DMS53 treated with DMSO at 0.1 percent for 48 hours (cell line): ENCODE measurements around the gene CHRFAM7A.
"Not testable (repeated sequence)": the region's sequence is repeated elsewhere in the genome, so short reads cannot be mapped to it uniquely, and the experiment has no call there.

Experiments
- DNase-seq: peaks from one replicate; lab custom pipeline; 2025; ENCODE audit not compliant: unreplicated experiment; lab: John Stamatoyannopoulos, UW

CHRFAM7A gene

DNA sequence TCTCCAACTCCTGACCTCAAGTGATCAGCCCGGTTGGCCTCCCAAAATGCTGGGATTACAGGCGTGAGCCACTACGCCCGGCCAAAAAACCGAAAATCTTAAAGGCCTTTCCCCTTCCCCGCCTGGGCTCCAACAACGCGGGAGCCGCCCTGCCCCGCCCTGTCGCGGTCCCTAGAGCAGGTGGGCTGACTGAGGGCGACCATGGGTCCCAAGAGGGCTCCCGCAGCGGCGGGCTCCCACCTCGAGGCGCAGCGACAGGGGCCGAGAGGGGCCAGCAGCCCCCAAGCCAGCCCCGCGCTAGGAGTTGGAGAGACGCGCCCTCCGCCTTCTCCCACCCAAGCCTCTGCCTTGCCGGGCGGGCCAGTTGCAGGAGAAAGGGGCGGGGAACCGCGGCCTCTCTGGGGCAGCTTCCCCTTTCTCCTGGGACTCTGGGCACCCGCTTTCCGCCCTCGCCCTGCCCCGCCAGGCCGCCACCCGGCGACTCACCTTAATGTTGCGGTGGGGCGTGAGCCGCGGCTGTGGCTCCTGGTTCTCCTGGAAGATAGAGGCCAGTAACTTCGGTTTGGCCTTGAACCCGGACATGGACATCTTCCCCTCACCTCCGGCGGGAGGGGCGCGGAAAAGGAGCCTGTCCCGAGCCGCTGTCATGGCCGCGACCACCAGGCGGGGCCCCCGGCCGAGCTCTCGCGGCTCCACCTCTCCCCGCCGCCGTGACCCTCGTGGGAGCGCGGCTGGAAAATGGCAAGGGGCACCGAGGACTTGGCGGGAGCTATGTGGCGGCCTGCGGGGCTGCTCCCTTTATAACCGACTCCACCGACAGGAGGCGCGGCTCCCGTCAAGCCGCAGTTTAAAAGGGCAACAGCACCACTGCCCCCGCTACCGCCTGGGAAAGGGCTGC is at the start of gene CHRFAM7A:
Gene CHRFAM7A (minus strand): TSS at position 775 of the 898 bp plus-strand sequence. CDS start 10,189 bp downstream, outside the sequence.
- DNase-seq: not testable (repeated sequence)

DNA sequence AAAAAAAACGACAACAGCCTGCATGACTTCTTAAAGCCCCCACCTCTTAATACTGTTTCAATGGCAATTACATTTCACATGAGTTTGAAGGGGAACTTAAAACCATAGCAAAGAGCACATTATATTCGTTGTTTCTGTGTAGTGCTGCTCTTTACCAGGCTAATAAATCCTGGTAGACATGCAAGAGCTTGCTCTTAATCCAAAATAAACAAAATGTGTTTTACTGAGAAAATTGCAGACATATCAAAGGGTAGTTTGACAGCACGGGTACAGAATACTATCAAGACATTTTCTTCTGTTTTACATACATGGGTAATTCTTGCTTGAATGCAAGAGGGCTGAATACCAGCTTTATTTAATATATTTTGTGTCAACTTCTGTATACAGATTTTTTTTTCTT is 45.0 kb upstream of the CHRFAM7A start:
- DNase-seq: not testable (repeated sequence)

DNA sequence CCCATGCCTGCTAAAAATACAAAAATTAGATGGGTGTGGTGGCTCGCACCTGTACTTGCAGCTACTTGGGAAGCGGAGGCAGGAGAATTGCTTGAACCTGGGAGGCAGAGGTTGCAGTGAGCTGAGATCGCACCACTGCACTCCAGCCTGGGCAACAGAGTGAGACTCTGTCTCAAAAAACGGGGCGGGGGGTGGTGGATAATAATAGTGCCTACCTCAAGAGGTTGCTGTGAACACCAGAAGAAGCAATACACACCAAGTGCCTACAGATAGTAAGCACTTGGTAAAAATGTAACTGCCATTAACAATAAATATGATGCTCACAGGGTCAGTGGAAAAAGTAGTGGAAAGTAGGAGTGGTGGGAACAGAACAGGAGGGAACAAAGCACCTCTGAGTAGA is 42.5 kb upstream of the CHRFAM7A start:
- not testable (repeated sequence) for DNase-seq

DNA sequence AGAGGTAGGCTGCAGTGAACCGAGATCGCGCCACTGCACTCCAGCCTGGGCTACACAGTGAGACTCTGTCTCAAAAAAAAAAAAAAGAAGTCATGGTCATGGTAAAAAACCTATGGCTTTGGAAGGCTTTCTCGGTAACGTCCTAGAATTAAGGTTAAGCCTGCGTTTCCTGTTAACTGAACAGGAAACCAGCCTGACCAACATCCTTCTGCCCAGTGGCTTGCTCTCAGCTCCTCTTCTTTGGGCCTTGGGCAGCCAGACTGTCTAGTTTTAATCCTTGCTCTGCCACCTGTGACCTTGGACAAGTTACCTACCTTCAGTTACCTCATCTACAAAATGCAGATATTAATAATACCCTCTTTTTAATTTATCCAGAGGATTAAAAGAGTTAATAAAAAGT is 27.4 kb upstream of the CHRFAM7A start:
- not testable (repeated sequence) for DNase-seq

DNA sequence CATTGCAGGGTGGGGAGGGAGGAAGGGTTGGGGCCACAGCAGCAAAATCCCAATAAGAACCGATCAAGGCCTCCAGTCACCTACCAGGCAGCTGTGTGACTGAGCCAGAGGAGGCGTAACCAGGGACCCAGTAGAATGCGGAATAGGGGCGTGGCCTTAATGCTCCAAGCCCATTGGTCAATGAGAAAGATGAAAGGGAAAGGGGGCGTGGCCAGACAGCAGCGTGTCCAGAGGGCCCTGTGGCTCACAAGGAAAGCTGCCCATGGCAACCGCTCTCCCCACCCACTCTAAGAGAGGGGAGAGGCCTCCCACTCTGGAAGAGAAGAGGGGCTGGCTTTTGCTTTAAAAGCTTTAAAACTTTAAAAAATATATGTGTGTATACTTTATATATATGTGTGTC is 20.8 kb upstream of the CHRFAM7A start, which contains the start of gene GOLGA8R:
Gene GOLGA8R (minus strand): TSS at position 101 of the 400 bp plus-strand sequence. CDS start 98 bp downstream, at position 3.
- DNase-seq: not testable (repeated sequence)

DNA sequence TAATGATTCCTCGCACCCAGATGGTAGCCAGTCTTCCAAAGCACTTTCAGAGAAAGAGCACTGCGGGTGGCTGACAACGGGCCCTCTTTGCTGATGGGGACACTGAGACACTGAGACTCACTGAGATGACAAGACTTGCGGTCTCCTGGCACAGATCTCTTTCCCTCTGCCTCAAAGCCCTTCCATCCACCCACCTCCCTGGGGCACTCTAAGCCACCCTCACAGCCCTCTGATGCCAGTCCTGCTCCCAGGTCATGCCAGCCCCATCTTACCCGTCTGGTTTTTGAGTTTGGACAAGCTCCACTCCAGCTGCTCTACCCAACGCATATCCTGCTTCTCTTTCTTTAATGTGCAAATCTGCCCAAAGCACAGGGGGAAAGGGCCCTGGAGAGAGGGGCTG is 14.3 kb upstream of the CHRFAM7A start:
- not testable (repeated sequence) for DNase-seq

DNA sequence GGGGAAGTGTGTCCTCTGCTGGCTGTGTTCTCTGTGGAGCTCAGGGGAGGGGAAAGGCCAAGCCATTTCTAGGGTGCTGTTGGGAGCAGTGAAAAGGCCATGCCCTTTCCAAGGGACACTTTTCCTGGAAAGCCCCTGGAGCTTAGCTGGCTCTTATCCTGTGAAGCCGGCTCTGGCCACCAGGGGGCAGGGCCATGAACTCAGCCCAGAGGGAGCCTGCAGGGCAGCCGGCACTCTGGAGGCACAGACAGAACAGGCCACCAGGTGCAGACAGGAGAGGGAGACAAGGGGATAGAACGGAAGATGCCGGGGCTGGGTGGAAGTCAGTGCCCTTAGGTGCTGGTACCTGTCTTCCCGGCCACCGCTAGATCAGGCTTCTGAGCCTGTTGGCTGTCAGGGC is 5.6 kb upstream of the CHRFAM7A start:
- DNase-seq: not testable (repeated sequence)

DNA sequence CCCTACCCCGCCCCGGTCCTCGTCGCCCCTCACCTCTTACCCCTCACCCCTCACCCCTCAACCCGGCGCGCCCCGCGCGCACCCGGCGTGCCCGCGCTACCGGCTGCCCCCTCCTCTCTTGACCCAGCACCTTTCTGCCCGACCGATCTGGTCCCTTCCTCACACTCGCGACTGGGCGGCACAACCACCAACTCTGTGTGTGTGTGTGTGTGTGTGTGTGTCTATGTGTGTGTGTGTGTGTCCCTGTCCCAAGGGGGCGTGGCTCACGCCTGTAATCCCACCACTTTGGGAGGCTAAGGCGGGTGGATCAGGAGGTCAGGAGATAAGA is 288 bp upstream of the CHRFAM7A start:
- not testable (repeated sequence) for DNase-seq

DNA sequence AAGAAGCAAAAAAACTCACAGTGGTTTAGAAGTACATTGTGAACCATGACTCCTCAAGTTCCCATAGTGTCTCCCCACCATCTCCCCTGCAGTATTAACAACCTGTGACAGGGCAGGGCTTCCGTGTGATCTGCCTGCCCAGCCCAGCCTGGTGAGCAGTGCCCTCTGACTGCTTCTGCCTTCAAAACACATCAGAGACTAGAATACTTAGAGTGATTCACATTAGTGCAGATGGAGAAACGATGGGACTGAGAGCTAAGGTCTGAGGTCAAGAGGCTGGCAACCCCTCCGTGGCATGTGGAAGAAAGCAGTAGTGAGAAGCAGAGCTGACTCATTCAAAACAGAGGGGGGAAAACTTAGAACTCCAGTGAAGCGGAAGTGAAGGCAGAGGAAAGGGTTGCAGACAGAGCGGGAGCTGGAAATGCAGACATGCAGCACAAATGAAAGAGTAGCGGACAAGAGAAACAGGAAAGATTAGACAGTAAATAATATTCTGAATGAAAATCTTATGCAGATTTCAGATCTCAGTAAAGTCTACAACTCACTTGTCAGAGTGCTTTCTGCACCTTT is 6.9 kb downstream of the CHRFAM7A start:
- not testable (repeated sequence) for DNase-seq

DNA sequence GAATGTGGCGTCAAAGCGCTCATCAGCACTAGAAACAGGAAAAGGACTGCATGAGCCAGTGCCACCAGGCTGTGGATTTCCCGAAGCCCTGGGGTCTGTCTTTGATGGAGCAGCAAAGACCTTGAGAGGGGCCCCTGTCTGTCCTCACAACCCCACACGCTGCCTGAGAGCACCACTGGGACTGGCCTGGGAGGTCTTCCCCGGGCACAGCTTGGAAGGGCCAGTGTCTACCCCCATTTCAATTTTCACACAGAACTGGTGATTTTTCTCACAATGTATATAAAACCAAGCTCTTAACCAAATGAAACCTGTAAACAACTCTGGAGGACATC is 16.3 kb downstream of the CHRFAM7A start:
- DNase-seq: not testable (repeated sequence)

DNA sequence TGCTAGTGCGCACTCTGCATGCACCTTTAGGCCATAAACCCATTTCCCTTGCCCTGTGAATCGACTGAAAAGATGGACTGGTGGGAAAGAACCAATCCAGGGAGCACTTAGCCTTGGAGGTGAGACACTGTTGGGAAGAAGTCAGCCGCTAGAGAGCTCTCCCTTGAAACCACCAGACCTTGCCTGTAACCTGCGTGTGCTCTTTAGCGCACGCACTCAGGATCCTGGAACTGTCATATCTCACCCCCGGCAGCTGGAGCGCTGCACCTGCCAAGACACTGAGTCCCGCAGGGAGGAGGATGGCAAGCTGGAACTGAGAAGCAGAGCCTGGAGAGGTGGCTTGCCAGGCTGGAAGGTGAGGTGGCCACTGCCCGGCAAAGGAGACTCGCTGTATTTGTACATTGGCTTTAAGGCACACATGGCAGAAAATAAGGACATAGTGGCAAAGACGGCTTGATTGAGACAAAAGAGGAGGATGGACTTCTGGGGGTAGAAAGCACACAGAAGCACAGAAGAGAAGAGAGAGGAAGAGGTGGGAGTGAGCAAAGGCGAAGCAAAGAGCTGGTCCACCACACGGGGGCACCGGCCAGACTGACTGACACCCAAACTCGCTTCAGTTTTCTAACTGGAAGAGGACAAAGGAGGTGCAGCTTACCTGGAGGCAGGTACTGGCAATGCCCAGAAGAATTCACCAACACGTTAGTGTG is 16.8 kb downstream of the CHRFAM7A start:
- not testable (repeated sequence) for DNase-seq

DNA sequence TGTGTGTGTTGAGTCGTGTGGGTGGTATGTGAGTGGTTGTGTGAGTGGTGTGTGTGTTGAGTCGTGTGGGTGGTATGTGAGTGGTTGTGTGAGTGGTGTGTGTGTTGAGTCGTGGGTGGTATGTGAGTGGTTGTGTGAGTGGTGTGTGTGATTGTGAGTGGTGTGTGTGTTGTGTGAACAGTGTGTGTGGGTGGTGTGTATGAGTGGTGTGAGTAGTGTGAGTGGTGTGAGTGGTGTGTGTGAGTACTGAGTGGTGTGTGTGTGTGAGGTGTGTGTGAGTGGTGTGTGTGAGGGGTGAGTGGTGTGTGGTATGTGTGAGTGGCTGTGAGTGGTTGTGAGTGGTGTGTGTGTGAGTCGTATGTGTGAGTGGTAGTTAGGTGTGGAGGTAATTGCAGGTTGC is 17.5 kb downstream of the CHRFAM7A start:
- not testable (repeated sequence) for DNase-seq

DNA sequence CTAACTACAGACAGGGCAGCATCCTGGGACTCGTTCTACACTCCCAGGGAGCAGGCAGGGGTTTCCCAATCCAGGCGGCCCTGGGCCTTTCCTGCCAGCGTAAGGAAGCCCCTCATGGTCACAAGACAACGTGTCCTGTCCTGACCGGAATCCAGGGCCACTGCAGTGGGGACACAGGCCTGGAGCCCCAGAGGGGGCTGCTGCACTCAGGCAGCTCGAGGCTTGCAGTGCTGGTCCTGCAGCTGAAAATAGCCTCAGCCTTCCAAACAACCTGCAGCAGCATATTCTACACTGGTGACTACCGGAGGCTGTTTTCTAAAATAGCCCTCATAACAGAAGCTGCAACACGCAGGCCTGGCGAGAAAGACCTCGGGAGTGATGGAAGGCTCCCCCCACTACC is 18.5 kb downstream of the CHRFAM7A start:
- not testable (repeated sequence) for DNase-seq

DNA sequence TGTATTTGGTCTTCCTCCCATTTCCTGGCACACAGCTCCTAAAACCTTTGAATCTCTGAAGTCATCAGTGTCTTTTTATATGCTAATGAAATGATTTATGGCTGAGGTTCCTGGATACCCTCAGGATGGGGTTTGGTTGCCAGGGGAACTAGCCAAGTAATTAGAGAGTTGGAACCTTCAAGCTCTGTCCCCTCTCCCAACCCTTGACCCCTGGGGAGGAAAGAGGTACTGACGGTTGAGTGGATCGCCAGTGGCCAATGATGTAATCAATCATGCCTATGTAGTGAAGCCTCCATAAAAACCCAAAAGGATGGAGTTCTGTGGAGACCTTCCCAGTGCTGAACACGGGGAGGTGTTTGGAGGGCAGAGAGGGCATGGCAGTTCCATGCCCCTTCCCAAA is 25.1 kb downstream of the CHRFAM7A start:
- not testable (repeated sequence) for DNase-seq

DNA sequence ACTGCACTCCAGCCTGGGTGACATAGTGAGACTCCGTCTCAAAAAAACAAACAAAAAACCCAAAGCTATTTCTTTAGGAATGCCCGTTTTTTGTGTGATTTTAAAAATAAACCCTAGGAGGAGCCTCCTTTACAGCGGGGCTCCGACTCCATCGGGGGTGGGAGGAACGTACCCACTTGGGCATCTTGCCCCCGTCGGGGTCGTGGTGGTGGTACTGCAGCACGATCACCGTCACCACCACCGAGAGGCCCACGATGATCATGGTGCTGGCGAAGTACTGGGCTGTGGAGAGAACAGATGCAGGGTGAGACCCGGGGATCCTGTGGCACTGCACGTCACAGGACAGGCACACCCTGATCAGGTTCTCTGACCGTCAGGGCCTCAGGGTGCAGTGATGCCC is 26.1 kb downstream of the CHRFAM7A start:
- DNase-seq: not testable (repeated sequence)

DNA sequence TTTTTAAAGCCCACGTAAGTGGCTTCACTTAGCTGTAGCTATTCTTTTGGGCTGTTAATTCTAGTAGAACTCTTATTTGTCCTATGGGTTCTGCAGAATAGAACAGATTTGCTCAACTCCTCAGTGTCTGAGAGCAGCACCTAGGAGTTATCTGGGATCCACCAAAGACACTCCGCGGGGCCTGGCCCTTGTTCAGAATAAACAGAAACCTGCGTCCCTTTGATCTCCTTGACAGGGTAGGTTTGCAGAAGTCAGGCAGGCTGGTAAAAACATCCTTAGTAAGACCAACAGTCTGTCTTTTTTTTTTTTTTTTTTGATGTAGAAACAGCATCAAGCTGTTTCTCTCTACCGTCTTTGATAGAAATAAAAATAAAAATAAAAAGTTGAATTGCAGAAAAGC is 31.9 kb downstream of the CHRFAM7A start:
- DNase-seq: not testable (repeated sequence)

DNA sequence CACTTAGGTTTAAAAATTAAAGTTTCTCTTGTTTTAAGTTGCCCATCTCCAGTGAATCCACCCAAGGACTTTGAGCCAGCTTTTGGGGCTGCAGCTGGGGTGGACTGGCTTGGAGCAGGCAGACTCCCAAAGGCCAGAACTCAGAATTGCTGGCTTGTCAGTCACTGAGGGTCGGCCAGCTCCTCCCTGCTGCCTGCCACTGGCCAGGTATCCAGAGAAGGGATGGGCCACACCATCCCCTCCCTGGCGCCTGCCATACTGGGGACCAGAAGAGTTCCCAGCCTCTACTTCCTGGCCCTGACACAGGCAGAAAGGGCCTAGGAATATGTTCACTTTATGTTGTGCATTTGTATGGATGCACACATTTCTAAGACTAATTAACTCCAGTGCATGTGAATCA is 32.4 kb downstream of the CHRFAM7A start:
- DNase-seq: not testable (repeated sequence)

DNA sequence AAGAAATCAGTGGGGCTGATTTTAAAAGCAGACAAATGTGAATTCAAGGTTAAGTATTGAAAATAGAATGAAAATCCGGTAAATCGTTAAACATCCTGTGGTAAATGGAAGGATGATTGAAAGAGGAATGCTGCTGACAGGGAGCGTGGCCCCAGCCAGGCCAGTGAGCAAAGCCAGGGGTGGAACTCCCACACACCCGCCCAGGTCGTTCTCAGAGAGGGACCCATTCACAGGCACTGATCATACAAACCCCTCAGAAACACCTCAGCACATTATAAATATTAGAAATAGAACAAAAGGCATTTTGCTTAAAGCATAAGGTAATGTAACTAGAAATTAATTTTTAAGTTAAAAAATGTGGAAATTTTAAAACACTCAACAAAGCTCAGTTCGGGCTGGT is 38.3 kb downstream of the CHRFAM7A start:
- DNase-seq: not testable (repeated sequence)

DNA sequence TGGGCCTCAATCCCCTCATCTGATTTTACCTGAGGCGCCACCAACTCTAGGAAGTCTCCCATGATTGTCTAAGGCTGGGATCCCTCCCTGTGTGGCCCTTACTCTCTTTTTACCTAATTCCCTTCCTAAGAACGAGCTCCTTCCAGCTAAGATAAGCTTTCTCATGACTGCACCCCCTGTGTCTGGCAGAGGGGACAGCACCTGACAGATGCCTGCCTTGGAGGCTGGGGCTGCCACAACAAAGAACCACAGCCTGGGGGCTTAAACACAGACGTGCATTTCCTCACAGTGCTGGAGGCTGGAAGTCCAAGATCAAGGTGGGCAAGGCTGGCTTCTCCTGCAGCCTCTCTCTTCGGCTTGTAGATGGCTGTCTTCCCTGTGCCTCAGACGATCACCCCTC is 43.5 kb downstream of the CHRFAM7A start:
- not testable (repeated sequence) for DNase-seq

DNA sequence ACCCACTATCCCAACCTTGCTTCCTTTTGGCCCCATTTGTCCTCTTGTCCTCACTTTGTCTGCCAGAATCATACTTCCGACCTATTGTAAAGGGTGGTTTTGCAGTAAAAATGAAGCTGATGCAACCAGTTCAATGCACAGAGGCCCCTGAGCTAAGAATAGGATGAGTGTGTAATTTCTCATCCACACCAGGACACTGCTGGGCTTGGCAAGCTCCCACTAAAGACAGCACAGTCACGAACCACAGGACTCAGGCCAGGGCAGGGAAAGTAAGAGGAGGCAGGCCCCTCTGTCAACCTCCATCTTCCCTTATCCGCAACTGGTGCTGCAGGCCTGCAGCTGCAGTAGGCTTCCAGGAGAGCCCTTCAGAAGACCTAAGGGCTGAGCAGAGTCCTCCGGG is 56.8 kb downstream of the CHRFAM7A start:
- DNase-seq: not testable (repeated sequence)

DNA sequence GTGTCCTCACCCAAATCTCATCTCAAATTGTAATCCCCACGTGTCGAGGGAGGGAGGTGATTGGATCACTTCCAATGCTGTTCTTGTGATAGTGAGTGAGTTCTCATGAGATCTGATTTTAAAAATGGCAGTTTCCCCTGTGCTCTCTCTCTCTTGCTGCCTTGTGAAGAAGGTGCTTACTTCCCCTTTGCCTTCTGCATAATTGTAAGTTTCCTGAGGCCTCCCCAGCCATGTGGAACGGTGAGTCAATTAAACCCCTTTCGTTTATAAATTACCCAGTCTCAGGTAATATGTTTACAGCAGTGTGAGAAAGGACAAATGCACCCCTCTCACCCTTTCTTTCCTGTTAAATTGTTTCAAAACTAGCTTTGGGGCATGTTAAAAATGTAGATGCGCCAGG is 59.2 kb downstream of the CHRFAM7A start:
- DNase-seq: not testable (repeated sequence)

DNA sequence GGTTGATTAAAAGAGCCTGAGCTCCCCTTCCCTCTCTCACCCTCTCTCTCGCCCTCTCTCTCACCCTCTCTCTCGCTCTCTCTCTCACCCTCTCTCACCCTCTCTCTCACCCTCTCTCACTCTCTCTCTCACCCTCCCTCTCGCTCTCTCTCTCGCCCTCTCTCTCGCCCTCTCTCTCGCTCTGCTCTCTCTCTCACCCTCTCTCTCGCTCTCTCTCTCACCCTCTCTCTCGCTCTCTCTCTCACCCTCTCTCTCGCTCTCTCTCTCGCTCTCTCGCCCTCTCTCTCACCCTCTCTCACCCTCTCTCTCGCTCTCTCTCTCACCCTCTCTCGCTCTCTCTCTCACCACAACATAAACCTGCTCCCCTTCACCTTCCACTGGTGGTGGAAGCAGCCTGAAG is 67.2 kb downstream of the CHRFAM7A start:
- DNase-seq: not testable (repeated sequence)
